ENCODE measurements around the gene P2RY11. TPM values are rescaled to one million over a fixed set of nuclear protein-coding genes. Genes with fewer than 3 reads are reported as not detected.

Gene P2RY11
- total and polyA plus RNA-seq, 8 donors: 8.4 to 24.4 (median 12.9) TPM

DNA sequence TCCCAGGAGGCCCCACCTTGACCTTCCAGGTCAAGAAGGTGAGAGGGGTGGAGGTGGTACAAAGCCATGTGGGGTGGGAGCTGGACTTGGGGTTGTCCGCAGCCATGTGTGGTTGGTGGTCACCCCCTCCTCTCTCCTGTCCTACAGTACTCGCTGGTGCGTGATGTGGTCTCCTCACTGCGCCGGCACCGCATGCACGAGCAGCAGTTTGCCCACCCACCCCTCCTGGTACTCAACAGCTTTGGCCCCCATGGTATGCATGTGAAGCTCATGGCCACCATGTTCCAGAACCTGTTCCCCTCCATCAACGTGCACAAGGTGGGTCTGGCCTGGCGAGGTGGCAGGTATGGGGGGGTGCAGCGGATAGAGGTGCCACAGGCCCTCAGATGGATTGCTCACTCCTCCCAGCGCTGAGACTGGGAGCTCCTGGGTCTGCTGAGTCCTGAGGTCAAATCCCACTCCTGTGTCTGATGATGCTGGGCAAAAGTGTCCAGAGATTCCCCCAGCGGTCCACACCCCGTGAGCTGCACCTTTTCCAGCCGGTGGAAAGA lies 3.6 kb upstream of the P2RY11 start:
- DNase-seq: no peak
- peaks cover 0 to 52% of the 10 kb centered on the region in 2 donors for H3K36me3 ChIP-seq
- H3K27ac ChIP-seq: no peak overlapping the region
- no peak for ATAC-seq
- no peaks in the 10 kb centered on the region for H3K27me3 ChIP-seq
- H3K4me1 ChIP-seq: peaks cover 11 to 68% of the 10 kb centered on the region in 2 donors
- H3K9me3 ChIP-seq: no peaks in the 10 kb centered on the region
- TF ChIP-seq CTCF (IDR thresholded peaks at IDR 0.05): no peak
- intact Hi-C loops (cut with DNase I): no loop called here
- peak overlapping the region in 1 of 2 donors; percentile 91 for H3K4me3 ChIP-seq

- ATAC-seq: no peak
- intact Hi-C loops (cut with DNase I): no loop called here
- H3K27me3 ChIP-seq: no peaks in the 10 kb centered on the region
Measured at GRCh38 chr19:10109528-10109927, 2.0 kb upstream of the P2RY11 start.

GRCh38 chr19:10110076-10110971 lies 1.2 kb upstream of the P2RY11 start:
- peak overlapping the region in 1 of 2 donors; percentile 82 for H3K27ac ChIP-seq
- peaks cover 0 to 72% of the 10 kb centered on the region in 2 donors for H3K36me3 ChIP-seq
- intact Hi-C loops (cut with DNase I): loop anchor here in 1 of 2 donors (10.0 kb wide), 1 partner anchor 134 kb away; no protein-coding TSS in a partner anchor

More at GRCh38 chr19:10109528-10109927, 2.0 kb upstream of the P2RY11 start:
- H3K27ac ChIP-seq: no peak overlapping the region
- peaks cover 0 to 64% of the 10 kb centered on the region in 2 donors for H3K36me3 ChIP-seq
- TF ChIP-seq CTCF (IDR thresholded peaks at IDR 0.05): no peak
- no peak for DNase-seq
- H3K4me1 ChIP-seq: peaks cover 11 to 78% of the 10 kb centered on the region in 2 donors
- H3K4me3 ChIP-seq: no peak overlapping the region
- H3K9me3 ChIP-seq: no peaks in the 10 kb centered on the region

DNA sequence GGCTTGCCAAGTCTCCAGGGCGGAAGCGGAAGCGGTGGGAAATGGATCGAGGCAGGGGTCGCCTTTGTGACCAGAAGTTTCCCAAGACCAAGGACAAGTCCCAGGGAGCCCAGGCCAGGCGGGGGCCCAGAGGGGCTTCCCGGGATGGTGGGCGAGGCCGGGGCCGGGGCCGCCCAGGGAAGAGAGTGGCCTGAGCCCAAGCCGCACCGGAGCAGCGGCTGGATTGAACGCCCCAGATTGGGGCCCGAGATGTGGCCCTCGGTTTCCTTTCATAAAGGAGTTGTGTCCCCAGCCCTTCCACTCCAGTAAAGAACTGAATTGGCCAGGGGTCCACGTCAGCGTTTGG lies 548 bp upstream of the P2RY11 start:
- Histone ChIP-seq H3K36me3 (peaks cover 0 to 78% of the 10 kb centered on the region in 2 donors), H3K4me1 (peaks cover 6 to 65% of the 10 kb centered on the region in 2 donors), H3K9me3 (no peaks in the 10 kb centered on the region), H3K27me3 (no peaks in the 10 kb centered on the region), H3K27ac (peak overlapping the region in 1 of 2 donors; percentile 82), H3K4me3 (peak overlapping the region in 1 of 2 donors; percentile 23)
- intact Hi-C loops (cut with DNase I): loop anchor here in 1 of 2 donors (10.0 kb wide), 1 partner anchor 134 kb away; no protein-coding TSS in a partner anchor
- ATAC-seq (no peak), DNase-seq (peak in 1 of 4 donors; percentile 77)
- TF ChIP-seq CTCF (IDR thresholded peaks at IDR 0.05): no peak

More at GRCh38 chr19:10110076-10110971, 1.2 kb upstream of the P2RY11 start:
- no peak for ATAC-seq
- Histone ChIP-seq H3K4me3 (no peak overlapping the region), H3K9me3 (no peaks in the 10 kb centered on the region), H3K27me3 (no peaks in the 10 kb centered on the region), H3K4me1 (peaks cover 11 to 71% of the 10 kb centered on the region in 2 donors)
- no peak for TF ChIP-seq CTCF (IDR thresholded peaks at IDR 0.05)
- peak in 1 of 4 donors; percentile 69 for DNase-seq

Data from left lung (tissue), 10 donors.